GM12864 (cell line): Measurements from ENCODE around the gene GNAI2.

Experiments
- DNase-seq: peaks from one replicate; pipeline ENCODE4 v3.0.0-alpha.2; 2011; ENCODE audit warnings: low read depth
- H3K4me3 ChIP-seq: 2 replicates; pipeline ENCODE4 v1.5.1; 2011; ENCODE audit warnings: mild to moderate bottlenecking, low read depth, low read length, control low read depth
- CTCF ChIP-seq: IDR thresholded peaks from 2 replicates; pipeline ENCODE4 v1.5.1; 2011; ENCODE audit warnings: low read depth, mild to moderate bottlenecking, moderate library complexity, low read length, control low read depth, inconsistent platforms; ENCODE audit errors: missing control alignments

GNAI2 gene

GRCh38 chr3:50235716-50236483, at the start of gene GNAI2:
TSS of gene GNAI2 (plus strand) at chr3:50236204. CDS start at chr3:50236336, 132 bp downstream.
- peak; percentile 90 for DNase-seq

DNA sequence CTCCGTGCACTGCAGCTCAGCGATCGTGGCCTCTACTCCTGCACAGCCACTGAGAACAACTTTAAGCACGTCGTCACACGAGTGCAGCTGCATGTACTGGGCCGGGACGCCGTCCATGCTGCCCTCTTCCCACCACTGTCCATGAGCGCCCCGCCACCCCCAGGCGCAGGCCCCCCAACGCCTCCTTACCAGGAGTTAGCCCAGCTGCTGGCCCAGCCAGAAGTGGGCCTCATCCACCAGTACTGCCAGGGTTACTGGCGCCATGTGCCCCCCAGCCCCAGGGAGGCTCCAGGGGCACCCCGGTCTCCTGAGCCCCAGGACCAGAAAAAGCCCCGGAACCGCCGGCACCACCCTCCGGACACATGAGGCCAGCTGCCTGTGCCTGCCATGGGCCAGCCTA, 48.3 kb upstream of the GNAI2 start:
- no peak for DNase-seq
- no peak for TF ChIP-seq CTCF
- no peak overlapping the region for H3K4me3 ChIP-seq

More at GRCh38 chr3:50235716-50236483, at the start of gene GNAI2:
- peak within 1 kb of the TSS; percentile 94 for H3K4me3 ChIP-seq
- TF ChIP-seq CTCF = no peak

GRCh38 chr3:50189274-50189673, 46.7 kb upstream of the GNAI2 start:
- TF ChIP-seq CTCF = peak; percentile 65
- no peak for DNase-seq
- no peak overlapping the region for H3K4me3 ChIP-seq

DNA sequence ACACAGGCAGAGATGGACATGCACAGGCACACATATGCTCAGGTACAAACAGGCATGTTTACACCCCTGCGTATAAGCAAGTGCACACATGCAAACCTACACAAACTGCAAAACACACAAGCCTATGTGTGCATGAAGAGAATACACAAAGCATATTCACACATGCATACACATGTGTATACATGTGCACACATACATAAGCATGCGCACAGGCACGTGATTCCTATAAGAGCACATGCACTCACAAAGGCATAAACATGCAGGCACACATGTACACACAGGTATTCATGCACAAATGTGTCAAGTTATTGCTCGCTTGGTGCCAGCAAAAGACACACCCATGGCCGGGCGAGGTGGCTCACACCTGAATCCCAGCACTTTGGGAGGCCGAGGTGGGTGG, 46.0 kb upstream of the GNAI2 start:
- H3K4me3 ChIP-seq = no peak overlapping the region
- DNase-seq = no peak
- TF ChIP-seq CTCF = no peak

- DNase-seq = no peak
- H3K4me3 ChIP-seq = no peak within 1 kb of the TSS
- no peak for TF ChIP-seq CTCF
These were observed 44.9 kb upstream of the GNAI2 start, which contains the start of gene GNAT1 for GRCh38 chr3:50190936-50191660. TSS of gene GNAT1 (plus strand) at chr3:50191610. CDS start at chr3:50191726, 116 bp downstream.

- H3K4me3 ChIP-seq = no peak overlapping the region
- no peak for DNase-seq
- no peak for TF ChIP-seq CTCF
These were observed 43.9 kb upstream of the GNAI2 start for GRCh38 chr3:50192124-50192523.
